ENCODE data around the gene IL34.

IL34 gene

GRCh38 chr16:70701036-70701435 lies 54.7 kb downstream of the IL34 start:
- DNase-seq (ENCODE audit: low read depth in 2 of 2), result no peak

GRCh38 chr16:70701596-70701995 lies 55.2 kb downstream of the IL34 start:
- no peak for DNase-seq (ENCODE audit: low read depth in 2 of 2)

GRCh38 chr16:70701998-70702397 lies 55.6 kb downstream of the IL34 start:
- DNase-seq (ENCODE audit: low read depth in 2 of 2), result no peak

GRCh38 chr16:70702624-70703023 lies 56.3 kb downstream of the IL34 start:
- DNase-seq (ENCODE audit: low read depth in 2 of 2), result no peak

GRCh38 chr16:70703041-70703834 lies 56.9 kb downstream of the IL34 start:
- no peak for DNase-seq (ENCODE audit: low read depth in 2 of 2)

GRCh38 chr16:70703835-70704381 lies 57.5 kb downstream of the IL34 start:
- DNase-seq (ENCODE audit: low read depth in 2 of 2), result no peak

- DNase-seq (ENCODE audit: low read depth in 2 of 2), result no peak
These were observed 58.2 kb downstream of the IL34 start for GRCh38 chr16:70704586-70704985.

- no peak for DNase-seq (ENCODE audit: low read depth in 2 of 2)
These were observed 58.7 kb downstream of the IL34 start for GRCh38 chr16:70705056-70705455.

GRCh38 chr16:70706948-70707465 lies 60.6 kb downstream of the IL34 start:
- DNase-seq (ENCODE audit: low read depth in 2 of 2), result no peak

GRCh38 chr16:70708366-70709246 lies 62.2 kb downstream of the IL34 start:
- DNase-seq (ENCODE audit: low read depth in 2 of 2), result no peak

GRCh38 chr16:70709457-70709856 lies 63.1 kb downstream of the IL34 start:
- DNase-seq (ENCODE audit: low read depth in 2 of 2), result no peak

GRCh38 chr16:70709942-70710341 lies 63.6 kb downstream of the IL34 start:
- no peak for DNase-seq (ENCODE audit: low read depth in 2 of 2)
